SK-N-SH (cell line): ENCODE results near the gene DTNBP1. TPM values are rescaled to one million over a fixed set of nuclear protein-coding genes. Genes with fewer than 3 reads are reported as not detected.

Source experiments
- CTCF ChIA-PET: fragments of 300-600, 350-600 bp; formaldehyde crosslinking; extraction: SDS; loops from one replicate; lab custom pipeline; 2021; lab: Yijun Ruan, JAX
- POLR2A ChIA-PET: fragments of 350-600 bp; sonication (Branson Sonifier 250); formaldehyde crosslinking; extraction: SDS; loops from one replicate; lab custom pipeline; 2020; ENCODE audit warnings: antibody characterized with exemption, inconsistent platforms; lab: Yijun Ruan, JAX
- DNase-seq: peaks from one replicate; pipeline ENCODE4 v3.0.0; 2012
- H2AFZ ChIP-seq: fragments of 200-600 bp; sonication (generic); 2 replicates; pipeline ENCODE4 v1.8.1; 2016; ENCODE audit warnings: antibody characterized with exemption, mild to moderate bottlenecking, low read depth
- H3F3A ChIP-seq: fragments of 200-600 bp; sonication (generic); replicated peaks from 2 replicates; pipeline ENCODE3; 2016; ENCODE audit warnings: antibody characterized with exemption, mild to moderate bottlenecking; ENCODE audit not compliant: insufficient read depth
- H3K27ac ChIP-seq, 2 experiments: fragments of 200-500 bp in 1 of 2; fragments of 200-600 bp in 1 of 2; sonication (Bioruptor generic) in 1 of 2; sonication (generic), shearing (Covaris generic) in 1 of 2; 2 replicates each; pipeline versions ENCODE4 v1.5.1 to v1.6.1; 2014 to 2016; ENCODE audit warnings: low read depth in 2 of 2, inconsistent platforms in 1 of 2, low read length in 1 of 2, mild to moderate bottlenecking in 1 of 2, mixed read lengths in 1 of 2
- H3K27me3 ChIP-seq: fragments of 200-600 bp; sonication (generic), shearing (Covaris generic); 2 replicates; pipeline ENCODE4 v1.6.1; 2016; ENCODE audit warnings: mixed run types; ENCODE audit not compliant: insufficient read depth
- H3K36me3 ChIP-seq, 2 experiments: fragments of 200-500 bp in 1 of 2; fragments of 200-600 bp in 1 of 2; sonication (Bioruptor generic) in 1 of 2; sonication (generic) in 1 of 2; replicated peaks in 1 of 2; 2 replicates each; pipeline versions ENCODE3 to v1.5.1; 2014 to 2016; ENCODE audit warnings: low read length in 1 of 2, mild to moderate bottlenecking in 1 of 2; ENCODE audit not compliant: insufficient read depth in 2 of 2, control insufficient read depth in 1 of 2
- H3K4me1 ChIP-seq, 2 experiments: fragments of 200-500 bp in 1 of 2; fragments of 200-600 bp in 1 of 2; sonication (Bioruptor generic) in 1 of 2; sonication (generic), shearing (Covaris generic) in 1 of 2; 2 replicates each; pipeline versions ENCODE4 v1.5.1 to v1.6.1; 2014 to 2016; ENCODE audit warnings: low read depth in 1 of 2, low read length in 1 of 2, mixed run types in 1 of 2; ENCODE audit not compliant: insufficient read depth in 2 of 2, control insufficient read depth in 1 of 2
- H3K4me2 ChIP-seq: fragments of 200-600 bp; sonication (generic), shearing (Covaris generic); 2 replicates; pipeline ENCODE4 v1.6.1; 2017; ENCODE audit warnings: mixed run types
- H3K4me3 ChIP-seq, 2 experiments: fragments of 200-500 bp in 1 of 2; fragments of 200-600 bp in 1 of 2; sonication (Bioruptor generic) in 1 of 2; sonication (generic), shearing (Covaris generic) in 1 of 2; 2 replicates each; pipeline versions ENCODE4 v1.5.1 to v1.8.1; 2014 to 2016; ENCODE audit warnings: low read depth in 2 of 2, inconsistent platforms in 1 of 2, low read length in 1 of 2, mild to moderate bottlenecking in 1 of 2, mixed read lengths in 1 of 2, moderate library complexity in 1 of 2
- H3K79me2 ChIP-seq: fragments of 200-600 bp; sonication (generic); 2 replicates; pipeline ENCODE4 v1.8.1; 2017; ENCODE audit warnings: mild to moderate bottlenecking; ENCODE audit not compliant: insufficient read depth
- H3K9ac ChIP-seq: fragments of 200-600 bp; sonication (generic); 2 replicates; pipeline ENCODE4 v1.6.1; 2017; ENCODE audit warnings: mixed run types
- H3K9me2 ChIP-seq: fragments of 200-600 bp; sonication (generic); 2 replicates; pipeline ENCODE4 v1.6.1; 2017; ENCODE audit warnings: mixed run types
- H3K9me3 ChIP-seq: fragments of 200-600 bp; sonication (generic); 2 replicates; pipeline ENCODE4 v1.6.1; 2017; ENCODE audit warnings: mixed run types, mild to moderate bottlenecking, moderate library complexity
- H4K20me1 ChIP-seq: fragments of 200-600 bp; sonication (generic); 2 replicates; pipeline ENCODE4 v1.6.1; 2017; ENCODE audit warnings: mild to moderate bottlenecking, mixed run types; ENCODE audit not compliant: insufficient read depth
- CHD2 ChIP-seq: fragments of 150-350 bp; IDR thresholded peaks from 2 replicates; pipeline ENCODE4 v1.6.1; 2018; ENCODE audit warnings: low read length; ENCODE audit not compliant: partially characterized antibody
- CTCF ChIP-seq: fragments of 200-600 bp; sonication (generic); IDR thresholded peaks from 2 replicates; pipeline ENCODE4 v1.6.1; 2017; ENCODE audit warnings: antibody characterized with exemption, mild to moderate bottlenecking, moderate library complexity
- ELF1 ChIP-seq: IDR thresholded peaks from 2 replicates; pipeline ENCODE4 v1.4.0; 2012
- EZH2phosphoT487 ChIP-seq: fragments of 200-600 bp; sonication (generic); IDR thresholded peaks from 2 replicates; pipeline ENCODE4 v1.6.1; 2017; ENCODE audit warnings: low read depth, mixed run types, mild to moderate bottlenecking, antibody characterized with exemption, moderate library complexity, borderline replicate concordance
- FOXJ3 ChIP-seq: sonication (generic); formaldehyde crosslinking; IDR thresholded peaks from 2 replicates; pipeline ENCODE4 v1.5.1; 2020; ENCODE audit warnings: mild to moderate bottlenecking, missing genetic modification reagents
- FOXM1 ChIP-seq: IDR thresholded peaks from 2 replicates; pipeline ENCODE4 v1.4.0; 2012; ENCODE audit warnings: low read depth, mild to moderate bottlenecking
- GABPA ChIP-seq: IDR thresholded peaks from 2 replicates; pipeline ENCODE4 v1.4.0; 2012; ENCODE audit warnings: low read depth, mild to moderate bottlenecking
- GATA2 ChIP-seq: sonication (generic); formaldehyde crosslinking; IDR thresholded peaks from 2 replicates; pipeline ENCODE4 v1.5.0; 2020; ENCODE audit warnings: mild to moderate bottlenecking, missing genetic modification reagents
- MAX ChIP-seq: IDR thresholded peaks from 2 replicates; pipeline ENCODE4 v1.4.0; 2012; ENCODE audit warnings: low read depth
- MEF2A ChIP-seq: IDR thresholded peaks from 2 replicates; pipeline ENCODE4 v1.4.0; 2012; ENCODE audit warnings: low read depth, borderline replicate concordance
- MXI1 ChIP-seq: IDR thresholded peaks from 2 replicates; pipeline ENCODE4 v1.6.1; 2012; ENCODE audit warnings: mild to moderate bottlenecking, low read depth, low read length, improper control_type of control experiment
- NFIC ChIP-seq: IDR thresholded peaks from 2 replicates; pipeline ENCODE4 v1.4.0; 2012; ENCODE audit warnings: borderline replicate concordance
- PBX3 ChIP-seq: IDR thresholded peaks from 2 replicates; pipeline ENCODE4; 2012
- POLR2AphosphoS5 ChIP-seq: IDR thresholded peaks from 2 replicates; pipeline ENCODE4 v1.6.1; 2012; ENCODE audit warnings: low read depth, low read length
- RAD21 ChIP-seq: IDR thresholded peaks from 2 replicates; pipeline ENCODE4 v1.6.1; 2012; ENCODE audit warnings: mild to moderate bottlenecking, low read length
- RCOR1 ChIP-seq: fragments of 150-350 bp; IDR thresholded peaks from 2 replicates; pipeline ENCODE4 v1.6.1; 2017; ENCODE audit warnings: antibody characterized with exemption, low read length
- RXRA ChIP-seq: IDR thresholded peaks from 2 replicates; pipeline ENCODE4 v1.4.0; 2012; ENCODE audit warnings: low read depth, mild to moderate bottlenecking, borderline replicate concordance
- SIN3A ChIP-seq: IDR thresholded peaks from 2 replicates; pipeline ENCODE4 v1.6.1; 2012; ENCODE audit warnings: low read depth, mild to moderate bottlenecking, low read length, moderate library complexity, borderline replicate concordance
- SMC3 ChIP-seq: IDR thresholded peaks from 2 replicates; pipeline ENCODE4 v1.6.1; 2012; ENCODE audit warnings: low read depth, low read length, improper control_type of control experiment
- TAF1 ChIP-seq: IDR thresholded peaks from 2 replicates; pipeline ENCODE4 v1.6.1; 2012; ENCODE audit warnings: low read depth, mild to moderate bottlenecking, low read length, moderate library complexity, borderline replicate concordance
- TCF12 ChIP-seq: IDR thresholded peaks from 2 replicates; pipeline ENCODE4 v1.4.0; 2012
- TEAD4 ChIP-seq: IDR thresholded peaks from 2 replicates; pipeline ENCODE4 v1.4.0; 2012; ENCODE audit warnings: mild to moderate bottlenecking, borderline replicate concordance; ENCODE audit not compliant: insufficient read depth
- USF1 ChIP-seq: IDR thresholded peaks from 2 replicates; pipeline ENCODE4 v1.4.0; 2012; ENCODE audit warnings: low read depth, borderline replicate concordance
- USF2 ChIP-seq: fragments of 150-350 bp; IDR thresholded peaks from 2 replicates; pipeline ENCODE4 v1.6.1; 2017; ENCODE audit warnings: antibody characterized with exemption, low read length, low read depth, borderline replicate concordance
- YY1 ChIP-seq: IDR thresholded peaks from 2 replicates; pipeline ENCODE4 v1.4.0; 2012; ENCODE audit warnings: low read depth, mild to moderate bottlenecking
- ZBTB33 ChIP-seq: IDR thresholded peaks from 2 replicates; pipeline ENCODE4 v1.4.0; 2012; ENCODE audit warnings: low read depth, borderline replicate concordance
- WGBS: methylation state at CpG from one replicate; pipeline ENCODE4 v1.1.6; 2017; ENCODE audit warnings: low lambda C conversion rate; 5-methylcytosine and 5-hydroxymethylcytosine counted together
- polyA plus RNA-seq, 3 experiments: library from polyadenylated mRNA; depleted of rRNA; stranded (reverse); fragments of >200 nt; gene quantifications; 2 replicates each; pipeline ENCODE4 v1.2.3, GENCODE V29; 2012

Gene DTNBP1
- polyA plus RNA-seq, 1 of the 3 experiments (the other 2 are of a cell fraction) = 19.7 TPM

- DNase-seq = peak; percentile 87
- no peaks in the 10 kb centered on the region for H3K27me3 ChIP-seq
- H3K79me2 ChIP-seq = 0 out of 2 replicates have a peak, but pooled peaks cover 7% of the 10 kb centered on the region
- H3K9me2 ChIP-seq = no peaks in the 10 kb centered on the region
- peaks cover 7 to 8% of the 10 kb centered on the region in 2 experiments for H3K36me3 ChIP-seq
- H3K4me3 ChIP-seq = peak overlapping the region; percentile 35 to 49
- POLR2A ChIA-PET = no interaction called here
- peaks cover 25 to 33% of the 10 kb centered on the region in 2 experiments for H3K4me1 ChIP-seq
- H2AFZ ChIP-seq = no peak overlapping the region
- H3K9ac ChIP-seq = peak overlapping the region; percentile 43; the same call in 1 of the 2 replicates
- H3K9me3 ChIP-seq = no peaks in the 10 kb centered on the region
- 4% methylated on average over 25 of the region's 26 CpGs for WGBS
- H3K4me2 ChIP-seq = peak overlapping the region; percentile 73
- H4K20me1 ChIP-seq = peaks cover 60% of the 10 kb centered on the region
- CTCF ChIA-PET = interaction anchor here (0.7 to 3.6 kb wide), 17 partner anchors 12 to 1297 kb away, joined by 3 to 15 read pairs (median 4); no protein-coding TSS in a partner anchor
- peak overlapping the region; percentile 78 to 89 for H3K27ac ChIP-seq
- H3F3A ChIP-seq = peaks cover 10% of the 10 kb centered on the region
- TF ChIP-seq TEAD4 = peak; percentile 96
- no peak for TF ChIP-seq MXI1
- peak; percentile 94 for TF ChIP-seq TCF12
- TF ChIP-seq MAX = peak; percentile 36; the same call in 1 of the 2 replicates
- TF ChIP-seq USF1 = no peak
- TF ChIP-seq ELF1 = no peak
- peak; percentile 51 for TF ChIP-seq RAD21
- no peak for TF ChIP-seq EZH2phosphoT487
- TF ChIP-seq CHD2 = no peak
- TF ChIP-seq NFIC = peak; percentile 97
- TF ChIP-seq MEF2A = no peak
- no peak for TF ChIP-seq GATA2 (CRISPR knock-in tag)
- peak; percentile 63; the same call in 1 of the 2 replicates for TF ChIP-seq RCOR1
- no peak for TF ChIP-seq USF2
- TF ChIP-seq SIN3A = 0 out of 2 replicates have a peak, but pooled peaks have one; percentile 20
- TF ChIP-seq YY1 = no peak
- TF ChIP-seq CTCF = no peak
- TF ChIP-seq PBX3 = peak; percentile 84
- TF ChIP-seq POLR2AphosphoS5 = peak; percentile 85
- no peak for TF ChIP-seq GABPA
- TF ChIP-seq SMC3 = no peak
- no peak for TF ChIP-seq TAF1
- peak; percentile 75; the same call in 1 of the 2 replicates for TF ChIP-seq RXRA
- peak; percentile 70; the same call in 1 of the 2 replicates for TF ChIP-seq FOXM1
- no peak for TF ChIP-seq FOXJ3 (CRISPR knock-in tag)
- peak; percentile 41; the same call in 1 of the 2 replicates for TF ChIP-seq ZBTB33
Measured at GRCh38 chr6:15504581-15505350, 158.1 kb downstream of the DTNBP1 start.
